GM21515 (cell line): Measurements from ENCODE around the gene MYF5.

ENCODE experiments used
- ATAC-seq: cut with Tn5 transposase; IDR thresholded peaks from one replicate; pipeline ENCODE4 v1.9.1; 2021; ENCODE audit not compliant: unreplicated experiment

Gene MYF5

DNA sequence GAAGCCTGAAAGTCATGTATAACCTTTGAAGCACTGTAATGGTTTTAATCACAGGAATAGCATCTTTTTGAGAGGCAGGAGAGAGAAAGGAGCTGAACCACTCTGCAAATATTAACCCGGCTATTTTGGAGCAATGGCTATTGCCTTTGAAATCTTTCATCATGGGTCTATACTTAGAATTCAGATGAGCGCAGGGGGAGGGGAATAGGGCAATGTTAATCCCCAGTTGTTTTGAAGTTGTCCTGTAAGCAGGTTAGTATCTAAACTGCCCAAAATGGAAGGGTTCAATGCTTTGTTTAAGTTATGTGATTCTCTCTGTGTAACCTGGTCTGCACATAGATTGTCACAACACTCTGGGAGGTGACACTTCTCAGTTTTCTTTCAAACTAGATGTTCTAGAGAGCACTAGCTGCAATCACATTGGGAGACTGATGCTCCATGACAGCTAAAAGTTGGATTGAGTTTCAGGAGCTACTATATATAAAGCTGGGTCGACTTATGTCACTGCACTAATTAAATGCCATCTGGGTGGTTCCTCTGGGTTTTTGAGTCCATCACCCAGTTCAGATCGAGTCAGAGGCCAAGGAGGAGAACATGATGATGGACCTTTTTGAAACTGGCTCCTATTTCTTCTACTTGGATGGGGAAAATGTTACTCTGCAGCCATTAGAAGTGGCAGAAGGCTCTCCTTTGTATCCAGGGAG lies 9.4 kb upstream of the MYF5 start, which contains the start of gene MYF6:
Gene MYF6, plus strand, starts transcription at position 509 of the 704 bp plus-strand sequence. Its CDS starts 86 bp downstream, at position 595.
- ATAC-seq: no peak

- ATAC-seq: no peak
These were observed 8.9 kb upstream of the MYF5 start for GRCh38 chr12:80707830-80708258.

- ATAC-seq: no peak
These were observed 8.3 kb upstream of the MYF5 start for GRCh38 chr12:80708259-80708974.

GRCh38 chr12:80708975-80709328 lies 7.8 kb upstream of the MYF5 start:
- no peak for ATAC-seq

DNA sequence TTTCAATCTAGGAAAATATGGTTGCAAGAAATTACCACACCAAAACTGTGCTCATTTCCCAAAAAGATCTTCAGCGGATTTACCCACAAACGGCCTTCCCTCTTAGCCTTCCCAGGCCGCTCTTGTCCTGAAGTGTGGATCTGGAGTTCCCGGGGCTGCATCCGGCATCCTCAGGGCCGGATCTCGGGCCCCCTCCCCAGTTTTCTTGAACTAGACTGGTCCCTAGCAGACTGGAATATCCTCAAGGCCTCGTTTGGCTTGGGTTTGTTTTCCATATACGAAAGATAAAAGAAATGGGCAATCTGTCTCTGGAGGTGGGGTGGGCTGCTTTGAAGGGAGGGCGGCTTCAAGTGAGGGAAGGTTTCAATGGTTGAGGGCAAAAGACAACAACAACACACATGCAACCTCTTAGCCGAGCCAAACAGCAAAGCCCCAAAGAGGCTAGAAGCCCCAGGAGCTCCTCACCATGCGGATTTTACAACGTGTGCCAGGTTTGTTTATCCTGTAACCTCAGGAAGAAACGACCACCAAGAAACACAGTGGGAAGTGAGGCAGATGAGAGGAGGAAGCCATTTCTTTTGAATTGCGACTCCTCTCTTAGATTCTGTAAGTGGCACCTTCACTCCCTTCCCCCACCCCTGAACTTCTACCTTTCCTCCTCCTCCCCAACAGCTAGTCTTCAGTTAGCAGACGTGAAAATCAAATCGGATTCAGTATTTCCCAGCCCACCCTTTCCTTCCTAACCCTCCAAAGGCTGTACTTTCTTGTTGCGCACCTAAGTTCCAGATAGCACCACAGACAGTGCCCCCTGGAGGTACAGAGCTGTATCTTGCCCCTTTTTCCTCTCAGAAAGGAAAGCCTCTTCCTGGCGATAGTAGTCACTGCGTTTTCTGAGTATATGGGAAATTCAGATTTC lies 6.6 kb upstream of the MYF5 start:
- peak; percentile 64 for ATAC-seq

GRCh38 chr12:80710727-80711449 lies 5.8 kb upstream of the MYF5 start:
- peak; percentile 27 for ATAC-seq

- no peak for ATAC-seq
These were observed 4.8 kb upstream of the MYF5 start for GRCh38 chr12:80711866-80712265.

DNA sequence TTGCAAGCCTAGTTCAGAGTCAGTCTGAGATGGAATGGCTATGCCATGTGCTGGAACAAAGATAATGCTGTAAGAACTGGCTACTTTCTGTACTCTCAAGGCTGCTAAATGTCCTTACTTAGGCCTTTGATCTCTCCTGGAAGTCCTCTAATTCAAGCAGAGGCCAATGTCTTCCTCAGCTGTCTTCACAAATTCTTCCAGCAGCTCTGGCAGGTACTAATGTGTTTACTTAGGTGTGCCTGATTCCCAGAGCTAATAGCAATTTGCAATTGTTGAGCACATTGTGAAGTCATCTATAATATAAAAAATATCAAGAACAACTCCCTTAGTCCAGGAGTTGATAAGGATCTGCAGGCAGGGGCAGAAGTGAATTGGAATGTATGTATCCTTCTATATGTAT lies 3.8 kb upstream of the MYF5 start:
- ATAC-seq: no peak

DNA sequence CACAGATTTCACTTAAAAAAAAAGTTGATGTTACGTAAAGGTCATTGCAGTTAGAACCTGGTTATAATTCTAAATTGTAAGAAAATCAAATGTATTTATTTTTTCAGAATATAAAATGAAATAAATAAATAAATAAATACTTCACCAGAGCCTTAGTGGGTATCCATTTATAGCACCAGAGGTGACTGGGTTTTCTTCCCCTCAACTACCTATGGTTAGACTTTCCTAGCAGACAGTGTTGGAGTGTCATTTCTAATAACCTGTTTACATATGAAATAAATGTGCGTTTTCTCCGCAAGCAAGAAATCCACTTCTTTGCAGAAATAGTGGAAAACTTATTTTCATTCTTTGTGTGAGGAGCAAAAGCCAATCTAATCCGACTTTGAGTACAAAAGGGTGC lies 3.3 kb upstream of the MYF5 start:
- no peak for ATAC-seq

DNA sequence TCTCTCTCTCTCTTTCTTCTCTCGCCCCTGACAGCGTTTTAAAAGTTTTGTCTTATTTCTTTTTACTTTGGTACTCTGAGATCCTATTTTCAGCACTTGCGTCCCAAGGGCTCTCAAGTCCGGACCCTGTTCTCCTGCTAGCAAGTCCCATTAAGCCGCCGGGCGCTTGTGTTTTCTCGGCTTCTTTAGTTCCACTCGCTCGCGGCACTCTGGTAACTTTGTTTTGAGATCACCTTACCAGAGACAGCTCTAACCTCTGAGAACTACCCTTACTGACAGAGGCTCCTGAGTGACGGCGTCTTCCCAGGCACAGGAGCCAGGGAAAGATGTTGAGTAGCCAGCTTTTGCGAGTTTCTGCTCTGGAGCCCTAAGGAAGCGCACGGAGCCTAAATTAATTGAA lies 2.7 kb upstream of the MYF5 start:
- no peak for ATAC-seq

GRCh38 chr12:80714846-80715245 lies 1.9 kb upstream of the MYF5 start:
- ATAC-seq: no peak

DNA sequence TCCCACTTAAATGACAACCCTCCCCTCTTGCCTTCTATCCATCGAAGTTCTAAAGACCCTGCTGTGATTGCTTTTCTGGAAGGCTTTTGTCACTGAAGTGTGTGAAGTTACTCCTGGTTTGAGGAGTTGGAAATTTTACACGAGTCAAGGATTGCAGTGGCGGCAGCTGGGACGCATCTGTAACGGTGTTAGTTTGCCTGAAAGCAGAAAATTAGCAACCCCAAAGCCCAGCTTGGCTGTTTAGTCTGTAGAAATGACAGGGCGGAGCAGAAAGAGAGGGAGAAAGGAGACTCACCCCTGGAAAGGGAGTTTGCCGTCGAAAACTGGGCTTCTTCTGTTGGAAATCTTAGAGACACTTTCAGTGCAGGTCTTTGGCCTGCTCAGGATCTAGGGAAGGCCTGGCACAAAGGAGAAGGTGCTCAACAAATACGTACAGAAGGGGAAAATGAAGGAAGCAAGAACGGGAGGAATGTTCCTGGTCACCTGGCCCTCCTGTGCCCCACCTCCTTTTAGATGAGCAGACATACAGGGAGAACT lies 931 bp upstream of the MYF5 start:
- no peak for ATAC-seq

DNA sequence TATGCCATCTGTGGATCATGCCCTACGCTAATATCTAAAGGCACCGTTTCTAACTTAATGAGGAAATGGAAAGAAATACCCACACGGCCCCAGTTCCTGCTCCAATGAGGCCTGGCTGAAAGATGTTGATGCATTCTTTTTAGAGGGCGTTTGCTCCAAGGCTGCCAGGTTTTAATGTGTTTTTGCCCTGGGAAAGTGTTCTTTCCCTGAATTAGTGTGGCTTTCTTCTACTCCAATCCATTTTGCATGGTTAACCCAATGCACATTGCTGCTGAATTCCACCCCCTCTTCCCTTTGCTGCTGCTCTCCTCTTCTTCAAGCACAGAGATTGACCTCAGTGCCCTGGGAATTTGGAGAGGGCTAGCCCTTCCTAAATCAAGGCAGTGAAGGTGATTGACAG lies 1.1 kb downstream of the MYF5 start:
- no peak for ATAC-seq

- no peak for ATAC-seq
These were observed 3.8 kb downstream of the MYF5 start for GRCh38 chr12:80720516-80720915.

DNA sequence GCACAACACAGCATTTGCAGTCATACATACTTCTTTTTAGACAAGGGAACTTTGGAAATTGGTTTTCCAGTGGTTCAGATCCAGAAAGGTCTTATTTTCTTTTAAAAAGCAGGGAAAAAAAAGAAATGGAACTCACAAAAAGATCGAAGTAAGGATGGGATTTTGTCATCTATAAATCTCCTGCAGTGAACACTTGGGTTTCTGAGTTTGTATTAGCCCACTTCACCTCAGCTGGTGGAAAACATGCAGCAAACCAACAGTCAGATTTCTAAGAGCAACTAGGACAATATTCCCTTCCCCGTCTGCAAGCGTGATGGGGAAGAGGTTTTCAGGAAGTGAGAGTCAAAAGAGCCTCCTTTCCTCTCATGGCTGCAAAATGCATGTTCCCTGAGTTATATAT lies 4.6 kb downstream of the MYF5 start:
- no peak for ATAC-seq

GRCh38 chr12:80745851-80746505 lies 29.3 kb downstream of the MYF5 start:
- no peak for ATAC-seq

DNA sequence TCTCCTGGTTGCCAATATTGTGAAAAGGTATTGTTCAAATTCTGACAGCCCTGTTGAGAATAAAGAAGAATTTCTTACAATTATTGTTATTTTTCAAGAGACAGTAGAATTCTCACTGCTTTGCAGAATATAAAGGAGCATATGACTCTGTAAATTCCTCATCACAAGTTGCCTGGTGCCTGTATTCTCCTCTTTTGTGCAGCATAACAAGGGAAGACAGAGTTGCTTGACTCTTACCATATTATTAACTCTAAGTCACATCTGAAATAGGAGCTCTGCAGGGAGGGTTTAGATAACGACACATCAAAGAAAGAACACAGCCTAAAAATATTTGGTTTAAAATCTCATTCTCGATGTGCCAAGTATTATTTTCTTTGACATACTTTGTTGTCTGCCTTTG lies 31.1 kb downstream of the MYF5 start:
- ATAC-seq: no peak

DNA sequence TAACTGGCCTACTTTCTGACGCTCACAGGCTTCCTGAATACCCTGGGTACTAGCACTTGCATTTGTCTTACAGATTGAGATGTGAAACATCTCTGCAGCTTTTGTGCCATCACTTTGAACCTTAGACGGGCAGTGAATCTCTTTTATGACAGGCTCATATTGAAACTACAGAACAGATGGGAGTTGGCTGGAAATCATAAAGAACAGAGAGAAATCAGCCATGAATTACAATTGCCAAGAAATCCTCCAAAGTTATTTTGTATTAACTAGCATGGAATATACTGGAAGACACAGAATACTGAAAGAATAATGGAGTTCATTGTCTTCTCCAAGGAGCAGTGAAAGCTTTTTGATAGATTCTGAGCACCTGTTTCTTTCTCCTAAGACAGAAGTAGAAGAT lies 32.7 kb downstream of the MYF5 start:
- ATAC-seq: no peak

DNA sequence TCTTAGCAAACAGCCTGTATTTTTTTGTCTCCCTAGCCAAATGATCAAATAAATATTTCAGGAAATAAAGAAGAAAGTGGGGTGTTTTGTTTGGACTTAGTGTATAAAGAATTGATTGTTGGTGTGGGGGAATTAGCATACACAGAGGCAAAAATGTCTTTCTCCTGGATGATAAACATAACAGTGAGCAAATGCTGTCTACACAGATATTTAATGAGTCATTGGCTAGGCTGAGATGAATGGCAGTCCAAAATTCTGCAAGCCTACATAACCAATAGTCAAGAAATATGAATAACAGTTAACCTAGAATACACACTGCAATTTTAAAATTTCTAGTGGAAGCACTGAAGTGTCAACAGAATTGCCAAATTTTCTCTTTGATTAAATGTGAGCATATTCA lies 35.8 kb downstream of the MYF5 start:
- no peak for ATAC-seq

GRCh38 chr12:80754274-80754673 lies 37.6 kb downstream of the MYF5 start:
- ATAC-seq: no peak
